ENCODE results near the gene TBC1D1.

Gene TBC1D1

GRCh38 chr4:38084877-38085711 is 194.2 kb downstream of the TBC1D1 start:
- no peak for DNase-seq

- DNase-seq: no peak
Measured at GRCh38 chr4:38085751-38086150, 194.9 kb downstream of the TBC1D1 start.

GRCh38 chr4:38086151-38086848 is 195.4 kb downstream of the TBC1D1 start:
- DNase-seq: no peak

GRCh38 chr4:38086849-38087226 is 196.0 kb downstream of the TBC1D1 start:
- no peak for DNase-seq

- no peak for DNase-seq
Measured at GRCh38 chr4:38088321-38088720, 197.4 kb downstream of the TBC1D1 start.

GRCh38 chr4:38089961-38090360 is 199.1 kb downstream of the TBC1D1 start:
- no peak for DNase-seq

GRCh38 chr4:38090455-38091246 is 199.8 kb downstream of the TBC1D1 start:
- no peak for DNase-seq

GRCh38 chr4:38091636-38092035 is 200.8 kb downstream of the TBC1D1 start:
- DNase-seq: no peak

- no peak for DNase-seq
Measured at GRCh38 chr4:38092701-38093100, 201.8 kb downstream of the TBC1D1 start.

- no peak for DNase-seq
Measured at GRCh38 chr4:38094419-38094818, 203.5 kb downstream of the TBC1D1 start.

GRCh38 chr4:38095691-38096090 is 204.8 kb downstream of the TBC1D1 start:
- no peak for DNase-seq

GRCh38 chr4:38097818-38098217 is 206.9 kb downstream of the TBC1D1 start:
- DNase-seq: no peak

GRCh38 chr4:38099020-38099600 is 208.2 kb downstream of the TBC1D1 start:
- DNase-seq: no peak

GRCh38 chr4:38099908-38100407 is 209.1 kb downstream of the TBC1D1 start:
- no peak for DNase-seq

GRCh38 chr4:38100474-38101255 is 209.8 kb downstream of the TBC1D1 start:
- DNase-seq: no peak

- DNase-seq: no peak
Measured at GRCh38 chr4:38101563-38101962, 210.7 kb downstream of the TBC1D1 start.

GRCh38 chr4:38102957-38103588 is 212.2 kb downstream of the TBC1D1 start:
- no peak for DNase-seq

- no peak for DNase-seq
Measured at GRCh38 chr4:38105475-38106220, 214.8 kb downstream of the TBC1D1 start.

- DNase-seq: no peak
Measured at GRCh38 chr4:38106311-38106710, 215.4 kb downstream of the TBC1D1 start.

- no peak for DNase-seq
Measured at GRCh38 chr4:38106886-38107514, 216.1 kb downstream of the TBC1D1 start.

Measured in NCI-H2081 treated with DMSO at 0.1 percent for 48 hours (cell line).